Activated naive CD4-positive, alpha-beta T cell treated with anti-CD3 and anti-CD28 coated beads for 36 hours (primary cell): ENCODE results near the gene DLG1. TPM values are rescaled to one million over a fixed set of nuclear protein-coding genes. Genes with fewer than 3 reads are reported as not detected.

Source experiments
- CTCF ChIA-PET: fragments of 350-600 bp; sonication (Branson Sonifier 250); formaldehyde crosslinking; loops from one replicate; lab custom pipeline; 2021; ENCODE audit warnings: antibody characterized with exemption; lab: Charles Lee
- DNase-seq: peaks from one replicate; pipeline ENCODE4 v3.0.0-alpha.2; 2020
- H3K27ac Mint-ChIP-seq: one replicate; pipeline ENCODE4 v1.8.0; 2021; ENCODE audit warnings: mild to moderate bottlenecking, mixed read lengths
- H3K27me3 Mint-ChIP-seq: one replicate; pipeline ENCODE4 v1.8.0; 2021; ENCODE audit warnings: low read depth, mixed read lengths
- H3K36me3 Mint-ChIP-seq: one replicate; pipeline ENCODE4 v1.8.0; 2021; ENCODE audit warnings: low read depth, mixed read lengths
- H3K4me1 Mint-ChIP-seq: one replicate; pipeline ENCODE4 v1.8.0; 2021; ENCODE audit warnings: low read depth, mixed read lengths
- H3K4me3 Mint-ChIP-seq: one replicate; pipeline ENCODE4 v1.8.0; 2021; ENCODE audit warnings: mild to moderate bottlenecking, moderate library complexity, mixed read lengths
- H3K9me3 Mint-ChIP-seq: one replicate; pipeline ENCODE4 v1.8.0; 2021; ENCODE audit warnings: mixed read lengths
- intact Hi-C: fragments of 100-400 bp; cut with micrococcal nuclease; formaldehyde crosslinking; loops from one replicate; pipeline ENCODE4 v1.15.1; 2023
- total RNA-seq, 2 experiments: library from RNA; stranded (reverse); gene quantifications; one replicate each; pipeline ENCODE4 v1.2.3, GENCODE V29; 2021

Gene DLG1
- total RNA-seq, 2 experiments from 2014 or later = 51.9 to 55.2 TPM

DNA sequence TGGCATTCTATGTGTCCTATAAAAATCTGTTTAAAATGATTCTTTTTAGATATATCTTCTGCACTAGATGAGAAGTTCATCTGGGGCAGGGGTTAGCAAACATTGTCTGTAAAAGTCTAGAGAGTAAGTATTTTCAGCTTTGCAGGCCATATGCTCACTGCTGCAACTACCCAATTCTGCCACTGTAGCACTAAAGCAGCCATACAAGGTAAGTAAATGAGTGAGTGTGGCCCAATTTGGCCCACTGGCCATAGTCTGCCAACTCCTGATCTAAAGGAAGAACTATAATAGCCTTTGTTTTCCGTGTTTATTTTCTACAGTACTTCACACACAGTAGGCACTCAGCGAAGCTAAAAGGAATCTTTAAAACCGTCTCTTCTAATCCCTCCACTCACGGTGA lies 42.3 kb downstream of the DLG1 start:
- CTCF ChIA-PET = interaction anchor here (0.5 to 3.6 kb wide), 22 partner anchors 9 to 383 kb away, joined by 3 to 48 read pairs (median 5); no protein-coding TSS in a partner anchor
- Mint-ChIP-seq H3K27me3 (no peaks in the 10 kb centered on the region), H3K4me1 (peaks cover 66% of the 10 kb centered on the region), H3K9me3 (peaks cover 5% of the 10 kb centered on the region), H3K27ac (no peak overlapping the region), H3K4me3 (no peak overlapping the region), H3K36me3 (peaks cover 8% of the 10 kb centered on the region)
- intact Hi-C loops = loop anchor here (2.0 kb wide), 2 partner anchors 43 to 247 kb away; partner anchors contain the start of gene DLG1
- DNase-seq = no peak

DNA sequence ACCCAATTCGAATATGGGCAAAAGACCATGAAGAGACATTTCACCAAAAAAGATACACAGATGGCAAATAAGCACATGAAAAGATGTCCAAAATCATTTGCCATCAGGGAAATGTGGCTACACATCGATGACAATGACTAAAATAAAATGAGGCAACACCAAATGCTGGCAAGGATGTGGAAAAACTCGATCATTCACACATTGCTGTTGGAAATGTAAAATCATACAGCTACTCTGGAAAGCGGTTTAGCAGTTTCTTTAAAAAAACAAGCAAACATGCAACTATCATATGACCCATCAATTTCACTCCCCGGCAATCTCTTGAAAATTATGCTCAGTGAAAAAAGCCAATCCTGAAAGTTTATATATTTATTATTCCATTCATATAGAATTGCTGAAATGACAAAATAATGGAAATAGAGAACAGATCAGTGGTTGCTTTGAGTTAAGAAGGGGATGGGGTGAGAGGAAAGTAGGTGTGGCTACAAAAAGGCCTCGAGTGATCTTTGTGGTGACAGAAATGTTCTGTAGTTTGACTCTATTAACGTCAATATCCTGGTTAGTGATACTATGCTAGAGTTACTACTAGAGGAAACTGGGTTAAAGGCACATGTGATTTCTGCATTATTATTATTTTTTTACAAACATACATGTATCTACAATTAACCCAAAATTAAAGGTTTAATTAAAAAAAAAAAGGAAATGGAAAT lies 45.0 kb downstream of the DLG1 start:
- H3K9me3 Mint-ChIP-seq = peaks cover 18% of the 10 kb centered on the region
- peaks cover 26% of the 10 kb centered on the region for H3K36me3 Mint-ChIP-seq
- peak overlapping the region; percentile 10 for H3K27ac Mint-ChIP-seq
- CTCF ChIA-PET = no interaction called here
- no peaks in the 10 kb centered on the region for H3K27me3 Mint-ChIP-seq
- peak; percentile 21 for DNase-seq
- peaks cover 48% of the 10 kb centered on the region for H3K4me1 Mint-ChIP-seq
- intact Hi-C loops = loop anchor here (1.0 kb wide), 1 partner anchor 203 kb away; no protein-coding TSS in a partner anchor
- H3K4me3 Mint-ChIP-seq = no peak overlapping the region

DNA sequence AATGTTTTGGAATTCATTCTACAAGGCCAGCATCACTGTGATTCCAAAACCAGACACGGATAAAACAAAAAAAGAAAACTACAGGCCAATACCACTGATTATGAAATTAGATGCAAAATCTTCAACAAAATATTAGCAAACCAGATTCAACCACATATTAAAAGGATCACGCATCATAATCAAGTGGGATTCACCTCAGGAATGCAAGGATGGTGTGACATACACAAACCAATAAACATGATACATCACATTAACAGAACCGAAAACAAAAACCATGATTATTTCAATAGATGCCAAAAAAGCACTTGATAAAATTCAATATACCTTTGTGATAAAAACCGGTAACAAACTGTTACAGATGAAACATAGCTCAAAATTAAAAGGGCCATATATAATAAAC lies 48.9 kb downstream of the DLG1 start:
- DNase-seq = no peak
- peaks cover 31% of the 10 kb centered on the region for H3K4me1 Mint-ChIP-seq
- intact Hi-C loops = no loop called here
- H3K36me3 Mint-ChIP-seq = peaks cover 57% of the 10 kb centered on the region
- no peak overlapping the region for H3K27ac Mint-ChIP-seq
- H3K9me3 Mint-ChIP-seq = peaks cover 37% of the 10 kb centered on the region
- H3K27me3 Mint-ChIP-seq = no peaks in the 10 kb centered on the region
- H3K4me3 Mint-ChIP-seq = no peak overlapping the region
- CTCF ChIA-PET = interaction anchor here (0.7 kb wide), 1 partner anchor 22 kb away, joined by 3 read pairs; no protein-coding TSS in a partner anchor

DNA sequence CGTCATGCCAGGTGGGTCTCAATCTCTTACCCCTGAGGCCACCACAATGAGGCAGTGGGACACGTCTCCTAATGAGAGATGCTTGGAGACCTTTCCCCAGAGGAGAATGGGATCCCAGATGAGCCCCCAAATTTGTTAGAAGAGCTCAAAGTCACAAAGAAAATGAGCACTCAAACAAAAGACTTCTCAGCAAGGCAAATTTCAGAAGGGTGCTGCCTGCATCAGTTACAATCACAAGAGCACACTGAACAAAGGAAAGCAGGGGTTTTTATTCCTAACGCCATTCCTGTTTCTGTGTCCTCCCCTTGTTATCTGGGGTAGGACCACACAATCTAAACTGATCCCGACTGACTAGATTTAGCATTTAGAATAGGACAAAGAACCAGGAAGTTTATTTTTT lies 50.1 kb downstream of the DLG1 start:
- CTCF ChIA-PET = interaction anchor here (0.6 kb wide), 1 partner anchor 9 kb away, joined by 3 read pairs; no protein-coding TSS in a partner anchor
- peaks cover 68% of the 10 kb centered on the region for H3K36me3 Mint-ChIP-seq
- intact Hi-C loops = no loop called here
- H3K27me3 Mint-ChIP-seq = no peaks in the 10 kb centered on the region
- H3K9me3 Mint-ChIP-seq = peaks cover 49% of the 10 kb centered on the region
- no peak overlapping the region for H3K27ac Mint-ChIP-seq
- H3K4me3 Mint-ChIP-seq = no peak overlapping the region
- peaks cover 19% of the 10 kb centered on the region for H3K4me1 Mint-ChIP-seq
- no peak for DNase-seq

DNA sequence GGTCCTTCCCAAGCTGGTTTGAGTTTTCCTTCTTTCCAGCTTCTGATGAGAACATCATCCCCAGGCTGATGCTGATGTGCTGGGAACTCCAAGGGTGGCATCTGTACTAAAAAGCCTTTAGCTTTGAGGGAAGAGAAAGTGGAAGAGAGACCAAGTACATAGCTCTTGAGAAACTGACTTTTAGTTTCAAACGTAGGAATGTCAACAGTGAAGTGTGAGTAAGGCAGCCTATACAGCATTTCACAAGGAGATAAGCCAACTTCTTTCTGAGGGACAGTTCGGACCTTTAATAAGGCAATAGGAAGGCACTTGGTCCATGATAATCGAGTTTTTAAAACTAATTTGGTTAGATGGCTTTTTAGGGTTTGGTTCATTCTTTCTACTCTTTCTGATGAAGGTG lies 53.7 kb downstream of the DLG1 start:
- Mint-ChIP-seq H3K36me3 (peaks cover 69% of the 10 kb centered on the region), H3K9me3 (peaks cover 56% of the 10 kb centered on the region), H3K27ac (no peak overlapping the region), H3K4me1 (peaks cover 20% of the 10 kb centered on the region), H3K4me3 (no peak overlapping the region), H3K27me3 (no peaks in the 10 kb centered on the region)
- CTCF ChIA-PET = interaction anchor here (1.8 kb wide), 1 partner anchor 13 kb away, joined by 10 read pairs; no protein-coding TSS in a partner anchor
- intact Hi-C loops = no loop called here
- no peak for DNase-seq

DNA sequence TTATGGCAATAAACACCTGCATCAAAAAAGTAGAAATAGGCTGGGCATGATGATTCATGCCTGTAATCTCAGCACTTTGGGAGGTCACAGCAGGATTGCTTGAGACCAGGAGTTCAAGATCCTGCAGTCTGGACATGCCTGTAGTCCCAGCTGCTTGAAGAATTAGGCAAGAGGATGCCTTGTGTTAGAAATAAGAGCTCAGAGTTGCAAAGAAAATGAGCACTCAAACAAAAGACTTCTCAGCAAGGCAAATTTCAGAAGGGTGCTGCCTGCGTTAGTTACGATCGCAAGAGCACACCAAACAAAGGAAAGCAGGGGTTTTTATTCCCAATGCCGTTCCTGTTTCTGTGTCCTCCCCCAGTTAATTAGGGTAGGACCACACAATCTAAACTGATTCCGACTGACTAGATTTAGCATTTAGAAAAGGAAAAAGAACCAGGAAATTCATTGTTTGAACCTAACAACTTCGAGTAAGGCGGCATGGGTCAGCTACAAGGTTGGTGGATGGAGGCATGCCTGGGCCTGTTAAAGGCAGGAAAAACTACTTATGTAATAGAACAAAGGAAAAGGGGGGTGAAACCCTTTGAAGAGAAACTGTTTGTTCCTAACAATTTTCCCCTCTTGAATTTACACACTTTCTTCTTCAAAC lies 55.5 kb downstream of the DLG1 start:
- H3K27me3 Mint-ChIP-seq = no peaks in the 10 kb centered on the region
- no peak for DNase-seq
- peaks cover 55% of the 10 kb centered on the region for H3K36me3 Mint-ChIP-seq
- CTCF ChIA-PET = interaction anchor here (1.0 to 1.3 kb wide), 3 partner anchors 12 to 18 kb away, joined by 3 to 5 read pairs (median 3); no protein-coding TSS in a partner anchor
- no peak overlapping the region for H3K27ac Mint-ChIP-seq
- H3K4me1 Mint-ChIP-seq = peaks cover 39% of the 10 kb centered on the region
- intact Hi-C loops = no loop called here
- peaks cover 41% of the 10 kb centered on the region for H3K9me3 Mint-ChIP-seq
- H3K4me3 Mint-ChIP-seq = no peak overlapping the region

DNA sequence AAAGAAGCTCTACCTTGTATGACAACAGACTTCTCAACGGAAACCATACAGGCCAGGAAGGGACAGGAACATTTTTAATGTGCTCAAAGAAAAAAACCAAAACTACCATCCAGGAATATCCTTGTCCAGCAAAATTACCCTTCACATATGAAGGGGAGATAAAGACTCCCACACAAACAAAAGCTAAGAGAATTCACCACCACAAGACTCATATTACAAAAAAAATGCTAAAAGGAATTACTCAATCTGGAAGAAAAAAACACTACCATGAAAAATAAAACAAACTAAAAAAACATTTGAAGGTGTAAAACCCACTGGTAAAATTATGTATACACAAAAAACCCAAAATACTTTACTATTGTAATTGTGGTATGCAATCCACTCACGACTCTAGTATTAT lies 57.2 kb downstream of the DLG1 start:
- Mint-ChIP-seq H3K36me3 (peaks cover 51% of the 10 kb centered on the region), H3K27me3 (no peaks in the 10 kb centered on the region), H3K4me3 (no peak overlapping the region), H3K4me1 (peaks cover 43% of the 10 kb centered on the region), H3K27ac (no peak overlapping the region), H3K9me3 (peaks cover 38% of the 10 kb centered on the region)
- CTCF ChIA-PET = interaction anchor here (0.6 to 1.0 kb wide), 2 partner anchors 16 to 256 kb away, joined by 3 read pairs; no protein-coding TSS in a partner anchor
- intact Hi-C loops = no loop called here
- DNase-seq = no peak

DNA sequence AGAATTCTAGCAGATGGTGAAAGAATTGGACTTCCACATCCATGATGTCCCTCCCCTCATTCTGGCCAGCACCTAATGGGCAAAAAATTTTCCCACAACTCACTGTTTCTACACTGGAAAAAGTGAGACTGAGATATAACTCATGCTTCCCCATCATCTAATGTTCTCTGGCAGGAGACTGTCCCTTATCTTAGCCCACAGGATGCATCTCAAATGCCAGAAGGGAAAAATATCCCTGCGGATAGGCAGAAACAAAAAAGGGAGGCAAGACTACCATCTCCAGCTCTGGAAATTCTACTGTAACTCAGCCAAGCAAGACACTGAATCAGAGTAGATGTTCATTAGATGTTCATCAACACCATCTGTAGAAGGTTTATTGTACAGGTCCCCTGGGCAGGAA lies 58.6 kb downstream of the DLG1 start:
- Mint-ChIP-seq H3K27me3 (no peaks in the 10 kb centered on the region), H3K9me3 (peaks cover 36% of the 10 kb centered on the region), H3K36me3 (peaks cover 50% of the 10 kb centered on the region), H3K27ac (no peak overlapping the region), H3K4me1 (peaks cover 47% of the 10 kb centered on the region), H3K4me3 (no peak overlapping the region)
- intact Hi-C loops = no loop called here
- DNase-seq = no peak
- CTCF ChIA-PET = interaction anchor here (1.0 kb wide), 1 partner anchor 15 kb away, joined by 3 read pairs; no protein-coding TSS in a partner anchor

DNA sequence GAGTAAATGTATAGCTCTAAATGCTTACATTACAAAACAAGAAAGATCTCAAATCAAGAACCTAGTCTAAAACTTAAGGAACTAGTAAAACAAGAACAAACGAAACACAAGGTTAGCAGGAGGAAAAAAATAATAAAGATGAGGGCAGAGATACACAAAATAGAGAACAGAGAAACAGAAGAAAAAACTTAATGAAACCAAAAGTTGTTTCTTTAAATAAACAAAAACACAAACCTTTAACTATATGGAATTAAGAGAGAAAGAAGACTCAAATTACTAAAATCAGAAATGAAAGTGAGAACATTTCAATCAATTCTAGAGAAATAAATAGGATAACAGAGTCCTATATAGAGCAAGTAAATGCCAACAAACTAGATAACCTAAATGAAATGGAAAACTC lies 59.6 kb downstream of the DLG1 start:
- intact Hi-C loops = no loop called here
- H3K4me3 Mint-ChIP-seq = no peak overlapping the region
- H3K27ac Mint-ChIP-seq = no peak overlapping the region
- no peak for DNase-seq
- peaks cover 42% of the 10 kb centered on the region for H3K36me3 Mint-ChIP-seq
- H3K4me1 Mint-ChIP-seq = peaks cover 50% of the 10 kb centered on the region
- H3K9me3 Mint-ChIP-seq = peaks cover 26% of the 10 kb centered on the region
- CTCF ChIA-PET = no interaction called here
- no peaks in the 10 kb centered on the region for H3K27me3 Mint-ChIP-seq

DNA sequence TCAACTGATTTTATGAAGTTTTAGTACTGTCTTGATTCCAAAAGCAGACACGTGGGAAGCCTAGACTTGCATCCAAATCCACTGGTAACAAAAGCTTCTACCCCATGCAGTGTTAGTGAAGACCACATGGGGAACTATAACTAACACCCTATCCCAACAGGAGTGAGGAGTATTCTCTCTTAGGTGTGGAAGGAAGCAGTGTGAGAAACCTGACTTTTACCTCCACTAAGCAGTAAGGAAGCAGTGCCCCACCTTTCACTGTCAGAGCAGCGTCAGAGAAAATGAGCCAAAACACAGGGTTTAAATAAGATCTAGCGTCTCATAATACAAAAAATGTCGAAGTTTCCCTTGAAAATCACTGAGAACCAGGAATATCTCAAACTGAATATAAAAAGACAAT lies 60.5 kb downstream of the DLG1 start:
- CTCF ChIA-PET = interaction anchor here (1.0 to 5.3 kb wide), 4 partner anchors 9 to 216 kb away, joined by 3 to 22 read pairs (median 4); no protein-coding TSS in a partner anchor
- H3K27ac Mint-ChIP-seq = no peak overlapping the region
- peaks cover 52% of the 10 kb centered on the region for H3K4me1 Mint-ChIP-seq
- H3K36me3 Mint-ChIP-seq = peaks cover 34% of the 10 kb centered on the region
- no peaks in the 10 kb centered on the region for H3K27me3 Mint-ChIP-seq
- intact Hi-C loops = no loop called here
- DNase-seq = no peak
- peaks cover 17% of the 10 kb centered on the region for H3K9me3 Mint-ChIP-seq
- no peak overlapping the region for H3K4me3 Mint-ChIP-seq

DNA sequence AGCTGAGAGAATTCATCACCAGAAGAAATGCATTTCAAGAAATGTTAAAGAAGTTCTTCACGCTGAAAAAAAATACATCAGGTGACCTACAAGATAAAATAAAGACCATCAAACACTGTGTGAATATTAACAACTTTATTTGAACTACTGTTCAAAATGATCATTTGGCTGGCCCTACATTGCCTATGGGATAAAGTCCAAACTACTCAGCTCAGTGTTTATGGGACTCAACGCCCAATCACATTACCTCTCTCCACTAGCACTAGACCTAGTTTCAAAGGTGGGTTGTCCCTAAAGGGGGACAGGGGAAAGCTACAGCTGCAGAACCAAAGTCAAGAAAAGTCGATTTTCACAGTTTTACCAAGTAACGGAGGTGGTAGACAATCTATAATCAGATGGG lies 62.0 kb downstream of the DLG1 start:
- no peak for DNase-seq
- Mint-ChIP-seq H3K27ac (no peak overlapping the region), H3K4me1 (peaks cover 54% of the 10 kb centered on the region), H3K27me3 (no peaks in the 10 kb centered on the region), H3K36me3 (peaks cover 23% of the 10 kb centered on the region), H3K9me3 (peaks cover 5% of the 10 kb centered on the region), H3K4me3 (no peak overlapping the region)
- CTCF ChIA-PET = interaction anchor here (1.3 to 5.3 kb wide), 3 partner anchors 10 to 20 kb away, joined by 3 to 22 read pairs (median 3); no protein-coding TSS in a partner anchor
- intact Hi-C loops = no loop called here
